Upper lobe of left lung (tissue), 4 donors: ENCODE results near the gene SAMD3.

ENCODE experiments used
- POLR2A ChIP-seq, 4 donors: fragments of 450-650 bp; IDR thresholded peaks; one replicate each; pipeline ENCODE4 v1.5.1; 2016 to 2017; ENCODE audit warnings: antibody characterized with exemption in 4 of 4, mild to moderate bottlenecking in 2 of 4
- POLR2AphosphoS5 ChIP-seq, 2 donors: sonication (generic); formaldehyde crosslinking; IDR thresholded peaks; one replicate each; pipeline ENCODE4 v1.5.1; 2017; ENCODE audit warnings: antibody characterized with exemption in 2 of 2

GRCh38 chr6:130158056-130158455, 64.7 kb downstream of the SAMD3 start:
- TF ChIP-seq POLR2AphosphoS5 (IDR thresholded peaks at IDR 0.05) (no peak), POLR2A (IDR thresholded peaks at IDR 0.05) (no peak)
